Upper lobe of right lung (tissue), 1 donor: ENCODE measurements around the gene LNPEP. TPM values are rescaled to one million over a fixed set of nuclear protein-coding genes. Genes with fewer than 3 reads are reported as not detected.

Source experiments
- ATAC-seq: fragments of 200-7000 bp; cut with Tn5 transposase; one replicate; pipeline ENCODE4 v1.9.1; 2020; ENCODE audit warnings: mild to moderate bottlenecking, moderate library complexity
- DNase-seq: peaks from one replicate; pipeline ENCODE4 v3.0.0-alpha.2; 2020
- H3K27ac ChIP-seq: fragments of 200-600 bp; one replicate; pipeline ENCODE4 v1.8.0; 2022
- H3K27me3 ChIP-seq: fragments of 200-600 bp; one replicate; pipeline ENCODE4 v1.8.0; 2022; ENCODE audit warnings: mild to moderate bottlenecking
- H3K36me3 ChIP-seq: fragments of 200-600 bp; one replicate; pipeline ENCODE4 v1.8.0; 2022
- H3K4me1 ChIP-seq: fragments of 200-600 bp; one replicate; pipeline ENCODE4 v1.8.0; 2022
- H3K4me3 ChIP-seq: fragments of 200-600 bp; one replicate; pipeline ENCODE4 v1.8.0; 2022; ENCODE audit warnings: mild to moderate bottlenecking
- H3K9me3 ChIP-seq: fragments of 200-600 bp; one replicate; pipeline ENCODE4 v1.8.0; 2022
- CTCF ChIP-seq: fragments of 200-600 bp; IDR thresholded peaks from one replicate; pipeline ENCODE4 v1.8.0; 2022; ENCODE audit warnings: antibody characterized with exemption
- intact Hi-C: fragments of 100-400 bp; cut with DNase I; formaldehyde crosslinking; loops from one replicate; pipeline ENCODE4 v1.11.0; 2022
- total RNA-seq: library from RNA; stranded (reverse); fragmentation: NEBNext Ultra II Directional; extraction: Animal tissue kit (Norgen Biotek cat#: 25700); gene quantifications from one replicate; pipeline ENCODE4 v1.2.1, GENCODE V29; 2021
- donor health status: DM: no; HTN: yes; CAD: no; lungs with severe emphysema.

LNPEP gene
- total RNA-seq, 1 donor from 2014 or later, result 50.6 TPM

GRCh38 chr5:97049175-97049574 lies 113.3 kb downstream of the LNPEP start:
- H3K9me3 ChIP-seq, result no peaks in the 10 kb centered on the region
- no peak for TF ChIP-seq CTCF

DNA sequence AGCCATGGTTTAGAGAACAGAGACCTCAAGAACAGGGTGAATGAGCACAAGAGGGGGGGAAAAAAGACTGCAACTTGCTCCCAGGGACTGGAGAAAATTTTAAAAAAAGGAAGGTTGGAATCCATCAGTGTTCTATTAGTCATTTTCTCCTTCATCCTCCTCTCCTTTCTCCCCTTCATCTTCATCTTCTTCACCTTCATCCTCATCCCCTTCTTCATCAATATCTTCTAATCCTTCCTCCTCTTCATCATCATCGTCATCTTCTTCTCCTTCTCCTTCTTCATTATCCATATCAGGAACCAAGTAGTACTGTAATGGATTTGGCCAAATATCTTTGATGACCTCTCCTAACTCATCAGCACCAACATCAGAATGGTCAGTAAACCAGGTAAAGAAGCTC lies 120.4 kb downstream of the LNPEP start:
- ATAC-seq, result no peak
- Histone ChIP-seq H3K4me3 (no peak overlapping the region), H3K4me1 (no peaks in the 10 kb centered on the region), H3K36me3 (no peaks in the 10 kb centered on the region), H3K9me3 (no peaks in the 10 kb centered on the region), H3K27me3 (no peaks in the 10 kb centered on the region), H3K27ac (no peak overlapping the region)
- no peak for TF ChIP-seq CTCF
- DNase-seq, result no peak
- intact Hi-C loops, result no loop called here

More at GRCh38 chr5:97049175-97049574, 113.3 kb downstream of the LNPEP start:
- no peak overlapping the region for H3K4me3 ChIP-seq
- no peaks in the 10 kb centered on the region for H3K36me3 ChIP-seq
- no peaks in the 10 kb centered on the region for H3K4me1 ChIP-seq
- no peak for DNase-seq
- no peaks in the 10 kb centered on the region for H3K27me3 ChIP-seq
- H3K27ac ChIP-seq, result no peak overlapping the region
- peak; percentile 59 for ATAC-seq
- intact Hi-C loops, result no loop called here

DNA sequence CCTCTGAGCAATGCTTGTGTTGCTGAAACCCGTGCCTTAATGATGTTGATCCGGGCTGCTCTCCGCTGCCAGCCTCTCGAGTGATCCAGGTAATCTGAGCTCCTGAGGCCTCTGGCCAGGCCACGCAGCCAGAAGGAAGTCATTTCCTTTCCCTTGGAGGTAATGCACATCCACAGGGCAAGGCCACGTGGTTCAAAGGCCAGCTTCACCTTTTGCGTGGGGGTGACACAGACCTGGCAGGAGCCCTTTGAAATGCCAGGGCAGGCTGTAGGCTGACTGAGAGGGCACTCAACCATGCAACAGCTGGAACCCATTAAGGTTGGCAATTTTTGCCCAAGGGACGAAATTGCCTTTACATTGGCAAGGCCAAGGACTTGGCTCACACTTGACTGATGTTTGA lies 126.2 kb downstream of the LNPEP start:
- Histone ChIP-seq H3K36me3 (no peaks in the 10 kb centered on the region), H3K9me3 (no peaks in the 10 kb centered on the region), H3K4me1 (no peaks in the 10 kb centered on the region), H3K27ac (no peak overlapping the region), H3K4me3 (no peak overlapping the region), H3K27me3 (no peaks in the 10 kb centered on the region)
- intact Hi-C loops, result no loop called here
- no peak for TF ChIP-seq CTCF
- no peak for ATAC-seq
- no peak for DNase-seq

DNA sequence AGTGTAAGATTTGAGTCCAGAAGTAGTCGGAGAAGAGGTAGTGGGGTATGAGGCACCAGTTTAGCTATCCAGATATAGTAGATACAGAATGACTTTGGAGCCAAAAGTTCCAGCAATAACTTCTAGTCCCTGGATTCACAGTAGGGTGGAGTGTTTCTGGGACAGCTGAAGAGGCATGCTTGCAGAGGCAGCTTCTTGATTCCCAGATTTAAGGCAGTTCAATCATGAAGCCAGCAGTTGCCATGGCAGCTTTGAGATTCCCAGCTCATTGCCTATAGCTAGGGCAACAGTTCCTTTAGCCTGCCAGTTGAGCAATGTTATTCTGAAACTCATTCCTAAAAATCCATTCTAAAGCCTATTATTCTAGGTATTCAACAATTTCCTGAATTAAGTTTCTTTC lies 127.4 kb downstream of the LNPEP start:
- ATAC-seq, result no peak
- intact Hi-C loops, result no loop called here
- H3K27me3 ChIP-seq, result no peaks in the 10 kb centered on the region
- H3K27ac ChIP-seq, result no peak overlapping the region
- DNase-seq, result no peak
- TF ChIP-seq CTCF, result no peak
- no peak overlapping the region for H3K4me3 ChIP-seq
- H3K9me3 ChIP-seq, result no peaks in the 10 kb centered on the region
- H3K4me1 ChIP-seq, result no peaks in the 10 kb centered on the region
- no peaks in the 10 kb centered on the region for H3K36me3 ChIP-seq

DNA sequence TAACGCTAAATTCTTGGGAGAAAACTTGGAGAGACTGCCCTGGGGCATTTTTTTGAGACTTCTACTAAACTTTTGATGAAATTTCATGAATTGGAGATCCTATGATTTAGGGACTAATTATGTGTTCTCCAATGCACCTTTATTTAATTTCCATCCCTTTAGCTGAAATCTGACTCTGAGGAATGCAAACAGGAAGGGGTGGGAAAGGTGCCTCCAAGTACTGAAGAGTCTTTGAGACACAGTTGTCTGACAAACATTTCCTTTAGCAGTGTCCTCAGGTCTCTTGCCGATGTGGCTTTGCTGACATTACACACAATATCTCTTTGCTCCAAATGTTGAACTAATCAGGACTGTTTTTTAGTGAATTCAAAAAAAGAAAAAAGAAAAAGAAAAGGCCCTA lies 129.6 kb downstream of the LNPEP start:
- Histone ChIP-seq H3K4me3 (no peak overlapping the region), H3K36me3 (no peaks in the 10 kb centered on the region), H3K27ac (no peak overlapping the region), H3K4me1 (no peaks in the 10 kb centered on the region), H3K9me3 (no peaks in the 10 kb centered on the region), H3K27me3 (no peaks in the 10 kb centered on the region)
- intact Hi-C loops, result no loop called here
- TF ChIP-seq CTCF, result no peak
- ATAC-seq (no peak), DNase-seq (no peak)

- Histone ChIP-seq H3K4me1 (no peaks in the 10 kb centered on the region), H3K4me3 (no peak overlapping the region), H3K9me3 (no peaks in the 10 kb centered on the region), H3K27ac (no peak overlapping the region), H3K36me3 (no peaks in the 10 kb centered on the region), H3K27me3 (no peaks in the 10 kb centered on the region)
- intact Hi-C loops, result no loop called here
- no peak for ATAC-seq
- no peak for TF ChIP-seq CTCF
- no peak for DNase-seq
Measured at GRCh38 chr5:97067296-97067850, 131.5 kb downstream of the LNPEP start.
